ENCODE results near the gene DNHD1.

Gene DNHD1

GRCh38 chr11:6615046-6615445, 118.0 kb downstream of the DNHD1 start:
- DNase-seq = no peak
- Histone ChIP-seq H3K36me3 (ENCODE audit: control insufficient read depth in 1 of 2, insufficient read depth in 2 of 2, low read length in 2 of 2) (peaks cover 15 to 35% of the 10 kb centered on the region in 2 experiments), H2BK120ac (ENCODE audit: insufficient read depth, low read length, poor library complexity) (no peak overlapping the region), H3K4me3 (ENCODE audit: low read depth, low read length) (no peak overlapping the region), H3K4me1 (ENCODE audit: control insufficient read depth in 1 of 2, insufficient read depth in 2 of 2, low read length in 2 of 2) (peaks cover 7 to 17% of the 10 kb centered on the region in 2 experiments), H3K4me2 (ENCODE audit: low read length) (no peak overlapping the region), H3K14ac (ENCODE audit: low read length) (no peak overlapping the region), H2AFZ (ENCODE audit: insufficient read depth, low read length, poor library complexity) (no peak overlapping the region), H2BK12ac (ENCODE audit: low read length) (no peak overlapping the region), H3K79me2 (ENCODE audit: control insufficient read depth, insufficient read depth, low read length, poor library complexity) (peaks cover 12% of the 10 kb centered on the region), H3K9me3 (ENCODE audit: insufficient read depth, low read depth, low read length) (no peaks in the 10 kb centered on the region), H3K79me1 (ENCODE audit: low read length) (peaks cover 18% of the 10 kb centered on the region), H4K12ac (ENCODE audit: low read depth, low read length) (no peak overlapping the region), H3K23ac (ENCODE audit: low read length) (no peak overlapping the region), H3K9ac (ENCODE audit: low read length) (no peak overlapping the region), H3K4ac (ENCODE audit: low read depth, low read length) (no peak overlapping the region), H3K27ac (ENCODE audit: low read depth, low read length) (no peak overlapping the region), H4K8ac (ENCODE audit: low read depth, low read length) (no peak overlapping the region), H4K91ac (ENCODE audit: low read depth, low read length) (no peak overlapping the region), H3K27me3 (ENCODE audit: insufficient read depth, low read length) (no peaks in the 10 kb centered on the region), H2BK5ac (ENCODE audit: low read depth, low read length, poor library complexity) (no peak overlapping the region), H3K18ac (ENCODE audit: low read length) (no peak overlapping the region), H2AK5ac (ENCODE audit: low read length) (no peak overlapping the region)
- WGBS (ENCODE audit: extremely low coverage, insufficient coverage, insufficient read length) = no CpG with 5 or more reads among the region's 5 CpGs

DNA sequence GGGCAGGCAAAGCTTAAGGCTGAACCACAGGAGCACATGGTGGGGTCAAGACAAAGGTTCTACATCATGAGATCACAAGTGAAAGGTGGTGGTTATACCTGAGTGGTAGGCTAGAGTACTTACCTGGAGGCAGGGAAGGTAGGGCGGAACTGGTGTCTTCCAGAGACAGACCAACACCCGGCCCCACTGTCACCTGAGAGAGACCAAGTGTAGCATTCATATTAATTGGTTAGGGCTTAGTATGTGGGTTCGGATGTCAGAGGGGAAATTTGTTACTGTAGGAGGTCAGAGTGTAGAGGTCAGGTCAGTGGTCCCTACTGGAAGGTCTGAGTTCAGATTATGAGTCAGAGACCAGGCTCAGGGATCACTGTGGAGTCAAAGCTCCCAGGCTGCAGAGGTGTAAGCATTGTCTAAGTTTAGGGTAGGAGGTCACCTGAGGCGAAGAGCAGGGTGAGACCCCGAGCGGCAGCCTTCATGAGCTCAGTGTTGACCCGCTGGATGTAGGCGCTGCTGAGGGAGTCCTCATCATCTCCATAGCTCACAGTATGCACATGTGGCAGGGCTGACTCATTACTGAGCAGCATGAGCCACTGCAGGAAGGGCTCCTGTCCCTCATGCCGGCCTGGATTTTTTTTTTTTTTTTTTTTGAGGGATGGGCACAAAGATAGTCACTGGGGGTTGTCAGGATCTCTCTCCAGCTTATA, 119.0 kb downstream of the DNHD1 start:
- Histone ChIP-seq H3K9me3 (ENCODE audit: insufficient read depth, low read depth, low read length) (no peaks in the 10 kb centered on the region), H3K4me1 (ENCODE audit: control insufficient read depth in 1 of 2, insufficient read depth in 2 of 2, low read length in 2 of 2) (peaks cover 7 to 10% of the 10 kb centered on the region in 2 experiments), H3K18ac (ENCODE audit: low read length) (no peak overlapping the region), H3K36me3 (ENCODE audit: control insufficient read depth in 1 of 2, insufficient read depth in 2 of 2, low read length in 2 of 2) (peaks cover 5 to 25% of the 10 kb centered on the region in 2 experiments), H3K4me2 (ENCODE audit: low read length) (no peak overlapping the region), H3K79me2 (ENCODE audit: control insufficient read depth, insufficient read depth, low read length, poor library complexity) (peaks cover 12% of the 10 kb centered on the region), H4K91ac (ENCODE audit: low read depth, low read length) (no peak overlapping the region), H4K8ac (ENCODE audit: low read depth, low read length) (no peak overlapping the region), H3K4me3 (ENCODE audit: low read depth, low read length) (no peak overlapping the region), H3K27me3 (ENCODE audit: insufficient read depth, low read length) (no peaks in the 10 kb centered on the region), H3K9ac (ENCODE audit: low read length) (no peak overlapping the region), H3K4ac (ENCODE audit: low read depth, low read length) (no peak overlapping the region), H2AFZ (ENCODE audit: insufficient read depth, low read length, poor library complexity) (no peak overlapping the region), H3K23ac (ENCODE audit: low read length) (no peak overlapping the region), H3K14ac (ENCODE audit: low read length) (no peak overlapping the region), H2AK5ac (ENCODE audit: low read length) (no peak overlapping the region), H2BK12ac (ENCODE audit: low read length) (no peak overlapping the region), H3K79me1 (ENCODE audit: low read length) (peaks cover 18% of the 10 kb centered on the region), H2BK120ac (ENCODE audit: insufficient read depth, low read length, poor library complexity) (no peak overlapping the region), H2BK5ac (ENCODE audit: low read depth, low read length, poor library complexity) (no peak overlapping the region), H3K27ac (ENCODE audit: low read depth, low read length) (no peak overlapping the region), H4K12ac (ENCODE audit: low read depth, low read length) (no peak overlapping the region)
- no CpG with 5 or more reads among the region's 9 CpGs for WGBS (ENCODE audit: extremely low coverage, insufficient coverage, insufficient read length)
- no peak for DNase-seq

GRCh38 chr11:6616596-6617250, 119.6 kb downstream of the DNHD1 start:
- Histone ChIP-seq H3K4ac (ENCODE audit: low read depth, low read length) (no peak overlapping the region), H2AFZ (ENCODE audit: insufficient read depth, low read length, poor library complexity) (no peak overlapping the region), H3K4me1 (ENCODE audit: control insufficient read depth in 1 of 2, insufficient read depth in 2 of 2, low read length in 2 of 2) (peaks cover 7% of the 10 kb centered on the region in 2 experiments), H2AK5ac (ENCODE audit: low read length) (no peak overlapping the region), H4K91ac (ENCODE audit: low read depth, low read length) (no peak overlapping the region), H3K79me2 (ENCODE audit: control insufficient read depth, insufficient read depth, low read length, poor library complexity) (peaks cover 10% of the 10 kb centered on the region), H3K14ac (ENCODE audit: low read length) (no peak overlapping the region), H3K27me3 (ENCODE audit: insufficient read depth, low read length) (no peaks in the 10 kb centered on the region), H2BK5ac (ENCODE audit: low read depth, low read length, poor library complexity) (no peak overlapping the region), H3K18ac (ENCODE audit: low read length) (no peak overlapping the region), H2BK12ac (ENCODE audit: low read length) (no peak overlapping the region), H3K4me3 (ENCODE audit: low read depth, low read length) (no peak overlapping the region), H4K12ac (ENCODE audit: low read depth, low read length) (no peak overlapping the region), H3K27ac (ENCODE audit: low read depth, low read length) (no peak overlapping the region), H3K36me3 (ENCODE audit: control insufficient read depth in 1 of 2, insufficient read depth in 2 of 2, low read length in 2 of 2) (peaks cover 0 to 20% of the 10 kb centered on the region in 2 experiments), H2BK120ac (ENCODE audit: insufficient read depth, low read length, poor library complexity) (no peak overlapping the region), H3K79me1 (ENCODE audit: low read length) (peaks cover 13% of the 10 kb centered on the region), H3K9ac (ENCODE audit: low read length) (no peak overlapping the region), H4K8ac (ENCODE audit: low read depth, low read length) (no peak overlapping the region), H3K23ac (ENCODE audit: low read length) (no peak overlapping the region), H3K4me2 (ENCODE audit: low read length) (no peak overlapping the region), H3K9me3 (ENCODE audit: insufficient read depth, low read depth, low read length) (no peaks in the 10 kb centered on the region)
- no CpG with 5 or more reads among the region's 14 CpGs for WGBS (ENCODE audit: extremely low coverage, insufficient coverage, insufficient read length)
- DNase-seq = no peak

- H3K4me2 ChIP-seq (ENCODE audit: low read length) = no peak overlapping the region
- H3K79me2 ChIP-seq (ENCODE audit: control insufficient read depth, insufficient read depth, low read length, poor library complexity) = peaks cover 7% of the 10 kb centered on the region
- H3K9me3 ChIP-seq (ENCODE audit: insufficient read depth, low read depth, low read length) = no peaks in the 10 kb centered on the region
- no peak overlapping the region for H3K18ac ChIP-seq (ENCODE audit: low read length)
- no peak overlapping the region for H3K27ac ChIP-seq (ENCODE audit: low read depth, low read length)
- no peak overlapping the region for H2AK5ac ChIP-seq (ENCODE audit: low read length)
- H2BK5ac ChIP-seq (ENCODE audit: low read depth, low read length, poor library complexity) = no peak overlapping the region
- no peak overlapping the region for H3K9ac ChIP-seq (ENCODE audit: low read length)
- no peak for DNase-seq
- no peak overlapping the region for H4K8ac ChIP-seq (ENCODE audit: low read depth, low read length)
- H3K79me1 ChIP-seq (ENCODE audit: low read length) = peaks cover 9% of the 10 kb centered on the region
- no peak overlapping the region for H3K4me3 ChIP-seq (ENCODE audit: low read depth, low read length)
- peaks cover 7% of the 10 kb centered on the region in 2 experiments for H3K4me1 ChIP-seq (ENCODE audit: control insufficient read depth in 1 of 2, insufficient read depth in 2 of 2, low read length in 2 of 2)
- no peak overlapping the region for H2AFZ ChIP-seq (ENCODE audit: insufficient read depth, low read length, poor library complexity)
- no peak overlapping the region for H3K4ac ChIP-seq (ENCODE audit: low read depth, low read length)
- H3K23ac ChIP-seq (ENCODE audit: low read length) = no peak overlapping the region
- no peak overlapping the region for H3K14ac ChIP-seq (ENCODE audit: low read length)
- peaks cover 0 to 20% of the 10 kb centered on the region in 2 experiments for H3K36me3 ChIP-seq (ENCODE audit: control insufficient read depth in 1 of 2, insufficient read depth in 2 of 2, low read length in 2 of 2)
- H4K12ac ChIP-seq (ENCODE audit: low read depth, low read length) = no peak overlapping the region
- no peaks in the 10 kb centered on the region for H3K27me3 ChIP-seq (ENCODE audit: insufficient read depth, low read length)
- no peak overlapping the region for H4K91ac ChIP-seq (ENCODE audit: low read depth, low read length)
- no CpG with 5 or more reads among the region's 5 CpGs for WGBS (ENCODE audit: extremely low coverage, insufficient coverage, insufficient read length)
- no peak overlapping the region for H2BK120ac ChIP-seq (ENCODE audit: insufficient read depth, low read length, poor library complexity)
- no peak overlapping the region for H2BK12ac ChIP-seq (ENCODE audit: low read length)
Observed at GRCh38 chr11:6617315-6617781, 120.3 kb downstream of the DNHD1 start.

Measured in trophoblast cell (in vitro differentiated cells and primary cell).